SK-N-SH (cell line): Measurements from ENCODE around the gene CCDC24. TPM values are rescaled to one million over a fixed set of nuclear protein-coding genes. Genes with fewer than 3 reads are reported as not detected.

ENCODE experiments used
- CTCF ChIA-PET: fragments of 300-600, 350-600 bp; formaldehyde crosslinking; extraction: SDS; loops from one replicate; lab custom pipeline; 2021; lab: Yijun Ruan, JAX
- POLR2A ChIA-PET: fragments of 350-600 bp; sonication (Branson Sonifier 250); formaldehyde crosslinking; extraction: SDS; loops from one replicate; lab custom pipeline; 2020; ENCODE audit warnings: antibody characterized with exemption, inconsistent platforms; lab: Yijun Ruan, JAX
- DNase-seq: peaks from one replicate; pipeline ENCODE4 v3.0.0; 2012
- H2AFZ ChIP-seq: fragments of 200-600 bp; sonication (generic); 2 replicates; pipeline ENCODE4 v1.8.1; 2016; ENCODE audit warnings: antibody characterized with exemption, mild to moderate bottlenecking, low read depth
- H3F3A ChIP-seq: fragments of 200-600 bp; sonication (generic); replicated peaks from 2 replicates; pipeline ENCODE3; 2016; ENCODE audit warnings: antibody characterized with exemption, mild to moderate bottlenecking; ENCODE audit not compliant: insufficient read depth
- H3K27ac ChIP-seq, 2 experiments: fragments of 200-500 bp in 1 of 2; fragments of 200-600 bp in 1 of 2; sonication (Bioruptor generic) in 1 of 2; sonication (generic), shearing (Covaris generic) in 1 of 2; 2 replicates each; pipeline versions ENCODE4 v1.5.1 to v1.6.1; 2014 to 2016; ENCODE audit warnings: low read depth in 2 of 2, inconsistent platforms in 1 of 2, low read length in 1 of 2, mild to moderate bottlenecking in 1 of 2, mixed read lengths in 1 of 2
- H3K27me3 ChIP-seq: fragments of 200-600 bp; sonication (generic), shearing (Covaris generic); 2 replicates; pipeline ENCODE4 v1.6.1; 2016; ENCODE audit warnings: mixed run types; ENCODE audit not compliant: insufficient read depth
- H3K36me3 ChIP-seq, 2 experiments: fragments of 200-500 bp in 1 of 2; fragments of 200-600 bp in 1 of 2; sonication (Bioruptor generic) in 1 of 2; sonication (generic) in 1 of 2; replicated peaks in 1 of 2; 2 replicates each; pipeline versions ENCODE3 to v1.5.1; 2014 to 2016; ENCODE audit warnings: low read length in 1 of 2, mild to moderate bottlenecking in 1 of 2; ENCODE audit not compliant: insufficient read depth in 2 of 2, control insufficient read depth in 1 of 2
- H3K4me1 ChIP-seq, 2 experiments: fragments of 200-500 bp in 1 of 2; fragments of 200-600 bp in 1 of 2; sonication (Bioruptor generic) in 1 of 2; sonication (generic), shearing (Covaris generic) in 1 of 2; 2 replicates each; pipeline versions ENCODE4 v1.5.1 to v1.6.1; 2014 to 2016; ENCODE audit warnings: low read depth in 1 of 2, low read length in 1 of 2, mixed run types in 1 of 2; ENCODE audit not compliant: insufficient read depth in 2 of 2, control insufficient read depth in 1 of 2
- H3K4me2 ChIP-seq: fragments of 200-600 bp; sonication (generic), shearing (Covaris generic); 2 replicates; pipeline ENCODE4 v1.6.1; 2017; ENCODE audit warnings: mixed run types
- H3K4me3 ChIP-seq, 2 experiments: fragments of 200-500 bp in 1 of 2; fragments of 200-600 bp in 1 of 2; sonication (Bioruptor generic) in 1 of 2; sonication (generic), shearing (Covaris generic) in 1 of 2; 2 replicates each; pipeline versions ENCODE4 v1.5.1 to v1.8.1; 2014 to 2016; ENCODE audit warnings: low read depth in 2 of 2, inconsistent platforms in 1 of 2, low read length in 1 of 2, mild to moderate bottlenecking in 1 of 2, mixed read lengths in 1 of 2, moderate library complexity in 1 of 2
- H3K79me2 ChIP-seq: fragments of 200-600 bp; sonication (generic); 2 replicates; pipeline ENCODE4 v1.8.1; 2017; ENCODE audit warnings: mild to moderate bottlenecking; ENCODE audit not compliant: insufficient read depth
- H3K9ac ChIP-seq: fragments of 200-600 bp; sonication (generic); 2 replicates; pipeline ENCODE4 v1.6.1; 2017; ENCODE audit warnings: mixed run types
- H3K9me2 ChIP-seq: fragments of 200-600 bp; sonication (generic); 2 replicates; pipeline ENCODE4 v1.6.1; 2017; ENCODE audit warnings: mixed run types
- H3K9me3 ChIP-seq: fragments of 200-600 bp; sonication (generic); 2 replicates; pipeline ENCODE4 v1.6.1; 2017; ENCODE audit warnings: mixed run types, mild to moderate bottlenecking, moderate library complexity
- H4K20me1 ChIP-seq: fragments of 200-600 bp; sonication (generic); 2 replicates; pipeline ENCODE4 v1.6.1; 2017; ENCODE audit warnings: mild to moderate bottlenecking, mixed run types; ENCODE audit not compliant: insufficient read depth
- CTCF ChIP-seq: fragments of 200-600 bp; sonication (generic); IDR thresholded peaks from 2 replicates; pipeline ENCODE4 v1.6.1; 2017; ENCODE audit warnings: antibody characterized with exemption, mild to moderate bottlenecking, moderate library complexity
- EZH2phosphoT487 ChIP-seq: fragments of 200-600 bp; sonication (generic); IDR thresholded peaks from 2 replicates; pipeline ENCODE4 v1.6.1; 2017; ENCODE audit warnings: low read depth, mixed run types, mild to moderate bottlenecking, antibody characterized with exemption, moderate library complexity, borderline replicate concordance
- FOSL2 ChIP-seq: IDR thresholded peaks from 2 replicates; pipeline ENCODE4 v1.4.0; 2012; ENCODE audit warnings: low read depth, mild to moderate bottlenecking, moderate library complexity, borderline replicate concordance
- FOXJ3 ChIP-seq: sonication (generic); formaldehyde crosslinking; IDR thresholded peaks from 2 replicates; pipeline ENCODE4 v1.5.1; 2020; ENCODE audit warnings: mild to moderate bottlenecking, missing genetic modification reagents
- GABPA ChIP-seq: IDR thresholded peaks from 2 replicates; pipeline ENCODE4 v1.4.0; 2012; ENCODE audit warnings: low read depth, mild to moderate bottlenecking
- JUND ChIP-seq: IDR thresholded peaks from 2 replicates; pipeline ENCODE4 v1.4.0; 2012
- MEF2A ChIP-seq: IDR thresholded peaks from 2 replicates; pipeline ENCODE4 v1.4.0; 2012; ENCODE audit warnings: low read depth, borderline replicate concordance
- NFIC ChIP-seq: IDR thresholded peaks from 2 replicates; pipeline ENCODE4 v1.4.0; 2012; ENCODE audit warnings: borderline replicate concordance
- NRF1 ChIP-seq: IDR thresholded peaks from 2 replicates; pipeline ENCODE4 v1.6.1; 2012; ENCODE audit warnings: low read depth, mild to moderate bottlenecking, low read length
- RAD21 ChIP-seq: IDR thresholded peaks from 2 replicates; pipeline ENCODE4 v1.6.1; 2012; ENCODE audit warnings: mild to moderate bottlenecking, low read length
- RCOR1 ChIP-seq: fragments of 150-350 bp; IDR thresholded peaks from 2 replicates; pipeline ENCODE4 v1.6.1; 2017; ENCODE audit warnings: antibody characterized with exemption, low read length
- RXRA ChIP-seq: IDR thresholded peaks from 2 replicates; pipeline ENCODE4 v1.4.0; 2012; ENCODE audit warnings: low read depth, mild to moderate bottlenecking, borderline replicate concordance
- SMC3 ChIP-seq: IDR thresholded peaks from 2 replicates; pipeline ENCODE4 v1.6.1; 2012; ENCODE audit warnings: low read depth, low read length, improper control_type of control experiment
- TAF1 ChIP-seq: IDR thresholded peaks from 2 replicates; pipeline ENCODE4 v1.6.1; 2012; ENCODE audit warnings: low read depth, mild to moderate bottlenecking, low read length, moderate library complexity, borderline replicate concordance
- TCF12 ChIP-seq: IDR thresholded peaks from 2 replicates; pipeline ENCODE4 v1.4.0; 2012
- USF2 ChIP-seq: fragments of 150-350 bp; IDR thresholded peaks from 2 replicates; pipeline ENCODE4 v1.6.1; 2017; ENCODE audit warnings: antibody characterized with exemption, low read length, low read depth, borderline replicate concordance
- YY1 ChIP-seq: IDR thresholded peaks from 2 replicates; pipeline ENCODE4 v1.4.0; 2012; ENCODE audit warnings: low read depth, mild to moderate bottlenecking
- WGBS: methylation state at CpG from one replicate; pipeline ENCODE4 v1.1.6; 2017; ENCODE audit warnings: low lambda C conversion rate; 5-methylcytosine and 5-hydroxymethylcytosine counted together
- polyA plus RNA-seq, 3 experiments: library from polyadenylated mRNA; depleted of rRNA; stranded (reverse); fragments of >200 nt; gene quantifications; 2 replicates each; pipeline ENCODE4 v1.2.3, GENCODE V29; 2012

The CCDC24 gene
- polyA plus RNA-seq, 1 of the 3 experiments (the other 2 are of a cell fraction), result 7.5 TPM

- H3K4me3 ChIP-seq, result no peak overlapping the region
- H3K79me2 ChIP-seq, result no peaks in the 10 kb centered on the region
- H3K27ac ChIP-seq, result no peak overlapping the region
- no peaks in the 10 kb centered on the region for H3K9me3 ChIP-seq
- H2AFZ ChIP-seq, result no peak overlapping the region
- H4K20me1 ChIP-seq, result no peaks in the 10 kb centered on the region
- no peak overlapping the region for H3K9ac ChIP-seq
- no peaks in the 10 kb centered on the region for H3K27me3 ChIP-seq
- H3K4me1 ChIP-seq, result peaks cover 3 to 6% of the 10 kb centered on the region in 2 experiments; a peak in 2 of 4 replicates
- POLR2A ChIA-PET, result no interaction called here
- H3K4me2 ChIP-seq, result no peak overlapping the region
- 100% methylated on average over 1 of the region's 11 CpGs for WGBS
- DNase-seq, result no peak
- TF ChIP-seq MEF2A (no peak), SMC3 (no peak), RXRA (no peak), FOXJ3 (CRISPR knock-in tag) (no peak)
- CTCF ChIA-PET, result interaction anchor here (0.7 to 8.4 kb wide), 6 partner anchors 8 to 74 kb away, joined by 3 to 77 read pairs (median 6); partner anchors contain the start of gene SLC6A9
- no peaks in the 10 kb centered on the region for H3K36me3 ChIP-seq
- H3F3A ChIP-seq, result no peaks in the 10 kb centered on the region
- H3K9me2 ChIP-seq, result no peaks in the 10 kb centered on the region
Measured at GRCh38 chr1:44010935-44011471, 19.6 kb downstream of the CCDC24 start.

GRCh38 chr1:44012404-44012803, 21.0 kb downstream of the CCDC24 start:
- H3K9me2 ChIP-seq, result no peaks in the 10 kb centered on the region
- no peaks in the 10 kb centered on the region for H3K27me3 ChIP-seq
- peaks cover 3 to 6% of the 10 kb centered on the region in 2 experiments; a peak in 2 of 4 replicates for H3K4me1 ChIP-seq
- no peak overlapping the region for H3K9ac ChIP-seq
- H2AFZ ChIP-seq, result no peak overlapping the region
- POLR2A ChIA-PET, result no interaction called here
- no peaks in the 10 kb centered on the region for H4K20me1 ChIP-seq
- 50% methylated on average over 1 of the region's 2 CpGs for WGBS
- H3K9me3 ChIP-seq, result no peaks in the 10 kb centered on the region
- no peak overlapping the region for H3K27ac ChIP-seq
- H3K36me3 ChIP-seq, result no peaks in the 10 kb centered on the region
- no peaks in the 10 kb centered on the region for H3F3A ChIP-seq
- no peak overlapping the region for H3K4me3 ChIP-seq
- no peak for TF ChIP-seq JUND
- TF ChIP-seq EZH2phosphoT487, result no peak
- no peak for TF ChIP-seq RAD21
- no peak for TF ChIP-seq FOSL2
- no peak for TF ChIP-seq RCOR1
- no peak for TF ChIP-seq NFIC
- no peak for TF ChIP-seq CTCF
- no peak for TF ChIP-seq TCF12
- TF ChIP-seq USF2, result no peak
- no peak for TF ChIP-seq RXRA
- TF ChIP-seq NRF1, result no peak
- TF ChIP-seq TAF1, result no peak
- no peak for TF ChIP-seq YY1
- TF ChIP-seq GABPA, result no peak
- no peak for TF ChIP-seq MEF2A
- no peak overlapping the region for H3K4me2 ChIP-seq
- CTCF ChIA-PET, result interaction anchor here (2.5 to 8.4 kb wide), 2 partner anchors 23 to 35 kb away, joined by 20 to 77 read pairs; no protein-coding TSS in a partner anchor
- no peaks in the 10 kb centered on the region for H3K79me2 ChIP-seq
- DNase-seq, result no peak
